Mesendoderm (in vitro differentiated cells): Measurements from ENCODE around the gene PPTC7.
A peak's percentile ranks its signal among the peaks of the same experiment; 100 is the strongest.

Source experiments
- DNase-seq: peaks from one replicate; pipeline ENCODE4 v3.0.0; 2013
- H2AK5ac ChIP-seq: 2 replicates; pipeline ENCODE4 v1.6.1; 2013; ENCODE audit warnings: low read length, inconsistent platforms
- H2BK120ac ChIP-seq: 2 replicates; pipeline ENCODE4 v1.6.1; 2013; ENCODE audit warnings: low read depth, mild to moderate bottlenecking, low read length, moderate library complexity, mixed read lengths
- H2BK15ac ChIP-seq: replicated peaks from 2 replicates; pipeline ENCODE4 v1.6.1; 2013; ENCODE audit warnings: low read depth, mild to moderate bottlenecking, moderate library complexity
- H2BK5ac ChIP-seq: 2 replicates; pipeline ENCODE4 v1.6.1; 2013; ENCODE audit warnings: low read length, inconsistent platforms
- H3K18ac ChIP-seq: 2 replicates; pipeline ENCODE4 v1.6.1; 2013; ENCODE audit warnings: mild to moderate bottlenecking, low read length, mixed read lengths
- H3K23ac ChIP-seq: one replicate; pipeline ENCODE4 v1.6.1; 2013; ENCODE audit warnings: low read length
- H3K27ac ChIP-seq: 2 replicates; pipeline ENCODE4 v1.5.1; 2013; ENCODE audit warnings: low read depth, mild to moderate bottlenecking, inconsistent platforms, low read length, moderate library complexity
- H3K27me3 ChIP-seq: 2 replicates; pipeline ENCODE4 v1.6.1; 2013; ENCODE audit warnings: low read length, control low read depth, mild to moderate bottlenecking, inconsistent platforms; ENCODE audit not compliant: insufficient read depth, poor library complexity
- H3K36me3 ChIP-seq: 2 replicates; pipeline ENCODE4 v1.6.1; 2013; ENCODE audit warnings: low read length, inconsistent platforms; ENCODE audit not compliant: control insufficient read depth, insufficient read depth
- H3K4ac ChIP-seq: one replicate; pipeline ENCODE4 v1.6.1; 2013; ENCODE audit warnings: low read depth, mild to moderate bottlenecking, low read length, moderate library complexity
- H3K4me1 ChIP-seq: 2 replicates; pipeline ENCODE4 v1.6.1; 2013; ENCODE audit warnings: low read depth, low read length, inconsistent platforms; ENCODE audit not compliant: control insufficient read depth
- H3K4me2 ChIP-seq: 2 replicates; pipeline ENCODE4 v1.6.1; 2013; ENCODE audit warnings: low read length
- H3K4me3 ChIP-seq: 2 replicates; pipeline ENCODE4 v1.5.1; 2013; ENCODE audit warnings: mild to moderate bottlenecking, low read length
- H3K56ac ChIP-seq: one replicate; pipeline ENCODE4 v1.6.1; 2013; ENCODE audit warnings: low read length
- H3K79me1 ChIP-seq: 2 replicates; pipeline ENCODE4 v1.6.1; 2013; ENCODE audit warnings: low read length, inconsistent platforms
- H3K79me2 ChIP-seq: 2 replicates; pipeline ENCODE4 v1.6.1; 2013; ENCODE audit warnings: mild to moderate bottlenecking, low read length; ENCODE audit not compliant: control insufficient read depth, insufficient read depth
- H3K9ac ChIP-seq: 2 replicates; pipeline ENCODE4 v1.6.1; 2013; ENCODE audit warnings: low read length, inconsistent platforms
- H4K5ac ChIP-seq: one replicate; pipeline ENCODE4 v1.6.1; 2013; ENCODE audit warnings: low read length
- H4K8ac ChIP-seq: one replicate; pipeline ENCODE4 v1.6.1; 2013; ENCODE audit warnings: low read depth, mild to moderate bottlenecking, control low read depth, low read length, moderate library complexity
- WGBS: extraction: QIAGEN DNeasy Blood & Tissue Kit; methylation state at CpG from one replicate; pipeline ENCODE4 v1.1.7; 2013; ENCODE audit warnings: low lambda C conversion rate, missing lambda C conversion rate; ENCODE audit not compliant: insufficient coverage; ENCODE audit errors: extremely low coverage; 5-methylcytosine and 5-hydroxymethylcytosine counted together

The PPTC7 gene

DNA sequence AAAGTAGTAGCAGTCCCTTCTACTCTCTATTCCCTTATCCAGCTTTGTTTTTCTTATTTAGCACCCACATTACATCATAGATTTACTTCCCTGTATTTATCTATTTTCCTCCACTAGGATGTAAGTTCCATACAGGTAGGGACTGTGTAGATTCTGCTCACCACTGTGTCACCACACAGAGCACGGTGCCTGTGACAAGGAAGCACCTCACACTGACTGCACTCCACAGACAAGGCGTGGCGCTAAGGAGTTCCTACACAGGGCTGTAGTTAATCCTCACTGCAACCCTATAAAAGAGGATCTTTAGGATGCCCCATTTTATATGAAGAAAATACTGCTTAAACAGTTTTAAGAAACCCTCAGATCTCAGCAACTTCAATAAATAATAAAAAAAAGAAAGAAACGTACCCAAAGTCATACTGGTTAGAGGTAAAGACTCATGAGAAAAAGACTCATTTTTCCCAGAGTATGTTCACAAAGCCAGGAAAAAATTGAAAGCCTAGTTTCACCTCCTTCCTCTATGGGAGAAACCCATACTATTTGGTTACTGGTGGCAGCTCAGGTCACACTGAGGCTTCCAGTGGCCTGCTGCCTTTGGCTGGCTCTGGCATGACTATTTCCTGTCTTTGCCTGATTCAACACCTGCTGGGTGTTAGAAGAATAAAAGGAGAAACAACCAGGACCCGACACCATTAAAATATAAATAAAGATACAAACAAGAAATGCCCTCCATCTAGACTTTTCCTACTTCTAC lies 44.1 kb downstream of the PPTC7 start:
- Histone ChIP-seq H3K4me3 (no peak overlapping the region), H3K36me3 (peaks cover 4% of the 10 kb centered on the region), H3K79me1 (no peaks in the 10 kb centered on the region), H3K23ac (no peak overlapping the region), H3K18ac (no peak overlapping the region), H3K9ac (no peak overlapping the region), H2BK15ac (no peak overlapping the region), H3K4me1 (no peaks in the 10 kb centered on the region), H2AK5ac (no peak overlapping the region), H3K4ac (no peak overlapping the region), H3K4me2 (no peak overlapping the region), H2BK5ac (no peak overlapping the region), H3K27me3 (no peaks in the 10 kb centered on the region), H3K79me2 (no peaks in the 10 kb centered on the region), H4K8ac (no peak overlapping the region), H2BK120ac (no peak overlapping the region), H3K56ac (no peak overlapping the region), H4K5ac (no peak overlapping the region), H3K27ac (no peak overlapping the region)
- DNase-seq, result no peak
- WGBS, result no CpG with 5 or more reads among the region's 5 CpGs

DNA sequence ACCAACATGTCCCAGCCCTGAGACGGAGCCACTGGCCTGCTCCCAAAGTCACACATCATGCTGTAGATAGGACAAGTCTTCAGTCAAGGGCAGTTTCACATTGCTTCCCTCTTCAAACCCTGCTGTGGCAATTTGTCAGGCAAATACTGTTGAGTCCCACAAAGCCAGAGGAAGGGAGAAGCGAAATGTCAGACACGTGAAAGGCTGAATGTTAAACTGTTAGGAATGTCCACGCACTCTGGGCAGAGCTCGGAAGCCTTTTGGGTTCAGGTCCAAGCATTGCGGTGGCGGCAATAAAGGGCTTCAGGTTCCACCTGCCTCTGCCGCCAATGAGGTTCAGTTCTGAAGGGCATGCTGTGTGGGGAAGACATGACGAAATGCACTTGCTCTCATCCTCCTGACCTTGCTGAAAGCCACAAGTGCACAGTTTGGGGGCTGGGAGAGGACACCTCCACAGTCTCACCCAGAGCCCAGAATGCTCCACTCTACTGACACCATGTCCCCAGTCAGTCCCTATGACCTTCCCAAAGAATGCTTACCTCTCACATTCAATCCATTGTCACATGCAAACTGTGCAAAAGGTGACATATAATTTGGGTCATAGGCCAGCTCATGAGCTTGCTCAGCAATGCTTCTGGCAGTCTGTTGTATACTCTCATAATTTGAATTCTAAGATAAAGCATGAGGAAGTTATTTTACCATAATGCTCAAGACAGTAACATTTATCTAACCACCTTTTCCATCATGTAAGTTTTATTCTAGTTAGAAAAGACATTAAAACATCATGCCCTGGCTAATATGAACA lies 45.3 kb downstream of the PPTC7 start:
- H3K79me2 ChIP-seq, result no peaks in the 10 kb centered on the region
- H3K4ac ChIP-seq, result no peak overlapping the region
- H2AK5ac ChIP-seq, result no peak overlapping the region
- no peak overlapping the region for H3K56ac ChIP-seq
- H3K18ac ChIP-seq, result no peak overlapping the region
- no peak overlapping the region for H2BK120ac ChIP-seq
- H4K5ac ChIP-seq, result no peak overlapping the region
- H4K8ac ChIP-seq, result no peak overlapping the region
- no peaks in the 10 kb centered on the region for H3K4me1 ChIP-seq
- H3K27me3 ChIP-seq, result no peaks in the 10 kb centered on the region
- no CpG with 5 or more reads among the region's 9 CpGs for WGBS
- H3K23ac ChIP-seq, result no peak overlapping the region
- no peak overlapping the region for H3K4me2 ChIP-seq
- no peak overlapping the region for H2BK15ac ChIP-seq
- H3K79me1 ChIP-seq, result no peaks in the 10 kb centered on the region
- no peak overlapping the region for H2BK5ac ChIP-seq
- H3K36me3 ChIP-seq, result peaks cover 4% of the 10 kb centered on the region
- no peak overlapping the region for H3K27ac ChIP-seq
- no peak overlapping the region for H3K9ac ChIP-seq
- DNase-seq, result no peak
- no peak overlapping the region for H3K4me3 ChIP-seq

DNA sequence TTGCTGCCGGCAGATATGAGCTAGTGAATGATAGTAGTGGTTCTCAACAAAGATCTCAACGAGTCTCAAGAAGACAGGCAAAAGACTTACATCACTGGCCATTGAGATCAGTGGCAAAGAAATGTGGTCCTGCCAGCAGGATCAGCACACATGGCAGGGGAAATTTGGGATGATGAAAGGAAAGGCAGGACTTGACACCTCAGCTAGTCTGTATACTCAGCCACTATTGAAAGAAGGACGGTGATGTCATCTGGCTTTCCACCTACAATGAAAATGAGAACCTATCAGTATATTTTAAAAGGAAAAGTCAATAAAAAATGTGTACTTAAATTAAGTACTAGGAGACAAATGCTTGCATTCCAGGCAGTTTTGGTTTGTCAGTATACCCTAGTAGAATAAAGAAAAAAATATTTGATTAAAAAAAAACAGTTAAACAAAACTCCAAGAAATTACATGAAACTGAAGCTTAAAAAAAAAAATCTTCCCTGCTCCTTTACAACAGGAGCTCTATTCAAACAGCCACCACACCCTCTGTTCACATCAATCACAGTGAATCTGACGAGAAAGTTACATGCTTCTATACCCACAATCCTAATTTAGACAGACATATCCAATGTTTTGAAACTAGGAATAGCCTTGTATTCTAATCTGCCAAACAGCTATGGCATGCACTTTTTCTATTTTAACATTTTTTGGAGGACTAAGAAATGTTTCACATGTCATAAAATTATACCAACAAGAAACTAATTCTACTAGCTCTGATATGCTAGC lies 46.1 kb downstream of the PPTC7 start:
- no peak overlapping the region for H3K4ac ChIP-seq
- H3K36me3 ChIP-seq, result peaks cover 4% of the 10 kb centered on the region
- no CpG with 5 or more reads among the region's 4 CpGs for WGBS
- no peaks in the 10 kb centered on the region for H3K4me1 ChIP-seq
- H2BK120ac ChIP-seq, result no peak overlapping the region
- DNase-seq, result peak; percentile 18
- H4K5ac ChIP-seq, result no peak overlapping the region
- H2BK15ac ChIP-seq, result no peak overlapping the region
- H3K4me3 ChIP-seq, result no peak overlapping the region
- no peak overlapping the region for H4K8ac ChIP-seq
- H3K18ac ChIP-seq, result no peak overlapping the region
- H2BK5ac ChIP-seq, result no peak overlapping the region
- no peak overlapping the region for H3K23ac ChIP-seq
- no peak overlapping the region for H3K4me2 ChIP-seq
- H3K27ac ChIP-seq, result no peak overlapping the region
- no peaks in the 10 kb centered on the region for H3K79me2 ChIP-seq
- no peak overlapping the region for H2AK5ac ChIP-seq
- H3K79me1 ChIP-seq, result no peaks in the 10 kb centered on the region
- H3K9ac ChIP-seq, result no peak overlapping the region
- no peak overlapping the region for H3K56ac ChIP-seq
- no peaks in the 10 kb centered on the region for H3K27me3 ChIP-seq

GRCh38 chr12:110534811-110535210 lies 48.3 kb downstream of the PPTC7 start:
- Histone ChIP-seq H4K5ac (no peak overlapping the region), H4K8ac (no peak overlapping the region), H2BK15ac (no peak overlapping the region), H3K4me1 (no peaks in the 10 kb centered on the region), H2BK5ac (no peak overlapping the region), H3K4ac (no peak overlapping the region), H3K27me3 (no peaks in the 10 kb centered on the region), H3K23ac (no peak overlapping the region), H3K27ac (no peak overlapping the region), H3K9ac (no peak overlapping the region), H2AK5ac (no peak overlapping the region), H3K79me2 (no peaks in the 10 kb centered on the region), H3K18ac (no peak overlapping the region), H3K4me2 (no peak overlapping the region), H2BK120ac (no peak overlapping the region), H3K79me1 (no peaks in the 10 kb centered on the region), H3K36me3 (peaks cover 4% of the 10 kb centered on the region), H3K56ac (no peak overlapping the region), H3K4me3 (no peak overlapping the region)
- DNase-seq, result no peak
- no CpG with 5 or more reads among the region's 6 CpGs for WGBS

DNA sequence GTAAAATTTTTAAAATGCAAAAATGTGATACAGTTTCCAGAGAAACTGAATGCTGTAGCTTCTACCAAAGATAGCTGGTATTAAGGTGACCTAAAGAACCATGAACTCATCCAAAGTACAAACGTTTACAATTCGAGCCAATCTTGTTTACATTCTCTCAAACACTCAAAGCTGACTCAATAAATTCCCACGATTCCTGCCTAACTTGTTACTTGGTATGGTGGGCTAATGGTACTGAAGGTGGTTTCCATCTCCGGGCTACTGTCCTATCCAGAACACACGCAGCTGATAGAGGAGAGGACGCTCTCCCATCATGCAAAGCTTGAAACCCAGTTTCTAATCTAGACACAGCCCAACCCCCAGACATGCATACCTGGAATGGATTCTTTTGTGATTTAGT lies 49.5 kb downstream of the PPTC7 start:
- no peak overlapping the region for H4K8ac ChIP-seq

More for the DNA sequence above, 49.5 kb downstream of the PPTC7 start:
- Histone ChIP-seq H3K4me3 (no peak overlapping the region), H3K4me2 (no peak overlapping the region), H3K27me3 (no peaks in the 10 kb centered on the region), H3K27ac (no peak overlapping the region), H2BK120ac (no peak overlapping the region), H3K79me1 (no peaks in the 10 kb centered on the region), H2AK5ac (no peak overlapping the region), H4K5ac (no peak overlapping the region), H3K56ac (no peak overlapping the region), H2BK15ac (no peak overlapping the region), H3K36me3 (peaks cover 4% of the 10 kb centered on the region), H3K4ac (no peak overlapping the region), H3K9ac (no peak overlapping the region), H3K4me1 (no peaks in the 10 kb centered on the region), H3K18ac (no peak overlapping the region), H3K23ac (no peak overlapping the region), H2BK5ac (no peak overlapping the region), H3K79me2 (no peaks in the 10 kb centered on the region)
- peak; percentile 39 for DNase-seq
- no CpG with 5 or more reads among the region's 6 CpGs for WGBS
